Psoas muscle (tissue), 8 donors: Measurements from ENCODE around the gene PHIP. TPM values are rescaled to one million over a fixed set of nuclear protein-coding genes. Genes with fewer than 3 reads are reported as not detected.
A peak's percentile ranks its signal among the peaks of the same experiment; 100 is the strongest.

Experiments used
- ATAC-seq, 4 donors: fragments of 200-7000 bp; cut with Tn5 transposase; one replicate each; pipeline ENCODE4 v1.9.1; 2020; ENCODE audit warnings: moderate library complexity in 3 of 4, mild to moderate bottlenecking in 2 of 4
- DNase-seq, 2 donors: peaks; one replicate each; pipeline ENCODE4 v3.0.0-alpha.2; 2020
- H3K27ac ChIP-seq: fragments of 200-600 bp; one replicate; pipeline ENCODE4 v1.8.0; 2022
- H3K27me3 ChIP-seq, 3 donors: fragments of 200-600 bp in 1 of 3; one replicate each; pipeline versions ENCODE4 v1.6.1 to v1.8.0; 2013 to 2022; ENCODE audit warnings: low read length in 2 of 3, mild to moderate bottlenecking in 2 of 3, moderate library complexity in 1 of 3; ENCODE audit not compliant: insufficient read depth in 3 of 3
- H3K36me3 ChIP-seq, 2 donors: fragments of 200-600 bp in 1 of 2; one replicate each; pipeline versions ENCODE4 v1.6.1 to v1.8.0; 2013 to 2022; ENCODE audit warnings: low read depth in 1 of 2, mild to moderate bottlenecking in 1 of 2, moderate library complexity in 1 of 2; ENCODE audit not compliant: insufficient read depth in 1 of 2
- H3K4me1 ChIP-seq: fragments of 200-600 bp; one replicate; pipeline ENCODE4 v1.8.0; 2022
- H3K4me3 ChIP-seq: fragments of 200-600 bp; one replicate; pipeline ENCODE4 v1.8.0; 2022; ENCODE audit warnings: mild to moderate bottlenecking
- H3K9me3 ChIP-seq: fragments of 200-600 bp; one replicate; pipeline ENCODE4 v1.8.0; 2022
- CTCF ChIP-seq: fragments of 200-600 bp; IDR thresholded peaks from one replicate; pipeline ENCODE4 v1.8.0; 2022; ENCODE audit warnings: antibody characterized with exemption
- WGBS, 3 donors: extraction: QIAGEN DNeasy Blood & Tissue Kit; methylation state at CpG; one replicate each; pipeline versions ENCODE4 v1.1.6 to v1.1.7; 2013; 5-methylcytosine and 5-hydroxymethylcytosine counted together
- intact Hi-C, 2 donors: fragments of 100-400 bp; cut with DNase I; formaldehyde crosslinking; loops; one replicate each; pipeline versions ENCODE4 v1.11.0 to v1.14.2; 2022
- polyA plus RNA-seq, 3 donors: library from polyadenylated mRNA; stranded (reverse); fragments of 200-250 nt; gene quantifications; one replicate each; pipeline ENCODE4 v1.2.3, GENCODE V29; 2013
- total RNA-seq, 4 donors: library from RNA; stranded (reverse); fragmentation: NEBNext Ultra II Directional in 2 of 4; extraction: Animal tissue kit (Norgen Biotek cat#: 25700) in 2 of 4; gene quantifications; one replicate each; pipeline versions ENCODE4 v1.2.1 to v1.2.4, GENCODE V29; 2021 to 2023
- donor health status: healthy with polysubstance abuse.
- donor health status: DM: no; HTN: no; CAD: no; lungs with moderate emphysema.
- donor health status: Bipolar disorder and iron deficiency.
- donor health status: healthy.
- donor health status: DM: yes; HTN: yes; CAD: no.
- donor health status: DM: no; HTN: no; CAD: no.
- donor health status: DM: no; HTN: no; CAD: no.
- donor health status: DM: yes; HTN: yes; CAD: no.

PHIP gene
- total and polyA plus RNA-seq, 7 donors = 3.1 to 15.3 (median 12.1) TPM

DNA sequence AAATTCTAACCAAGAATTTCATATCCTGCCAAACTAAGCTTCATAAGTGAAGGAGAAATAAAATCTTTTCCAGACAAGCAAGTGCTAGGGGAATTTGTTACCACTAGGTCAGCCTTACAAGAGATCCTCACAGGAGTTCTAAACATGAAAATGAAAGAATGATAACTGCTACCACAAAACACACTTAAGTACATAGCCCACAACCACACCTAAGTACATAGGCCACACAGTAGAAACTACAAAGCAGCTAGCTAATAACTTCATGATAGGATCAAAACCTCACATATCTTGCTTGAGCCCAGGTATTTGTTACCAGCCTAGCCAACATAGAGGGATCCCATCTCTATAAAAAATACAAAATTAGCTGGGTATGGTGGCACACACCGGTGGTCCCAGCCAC lies 160.3 kb downstream of the PHIP start:
- ATAC-seq (no peak), DNase-seq (no peak)
- WGBS, 3 donors = 100% methylated on average over 1 of the region's 1 CpG
- Histone ChIP-seq H3K9me3 (peaks cover 13% of the 10 kb centered on the region), H3K36me3 (no peaks in the 10 kb centered on the region), H3K4me3 (no peak overlapping the region), H3K27ac (no peak overlapping the region), H3K27me3 (no peaks in the 10 kb centered on the region), H3K4me1 (no peaks in the 10 kb centered on the region)
- TF ChIP-seq CTCF = no peak
- intact Hi-C loops = no loop called here

- DNase-seq = no peak
- no peak for TF ChIP-seq CTCF
- Histone ChIP-seq H3K36me3 (no peaks in the 10 kb centered on the region), H3K27me3 (no peaks in the 10 kb centered on the region), H3K4me1 (no peaks in the 10 kb centered on the region), H3K4me3 (no peak overlapping the region), H3K27ac (no peak overlapping the region), H3K9me3 (peaks cover 12% of the 10 kb centered on the region)
- WGBS, 3 donors = 91 to 95% (median 92%) methylated on average over 3 of the region's 3 CpGs
- intact Hi-C loops = no loop called here
- ATAC-seq = no peak
These were observed 161.6 kb downstream of the PHIP start for GRCh38 chr6:78916411-78916810.

GRCh38 chr6:78911218-78911940 lies 166.7 kb downstream of the PHIP start:
- ATAC-seq (no peak), DNase-seq (no peak)
- intact Hi-C loops = no loop called here
- H3K4me3 ChIP-seq = peak overlapping the region; percentile 53
- H3K36me3 ChIP-seq = no peaks in the 10 kb centered on the region
- H3K27me3 ChIP-seq = peaks cover 0 to 12% (median 6%) of the 10 kb centered on the region in 3 donors
- TF ChIP-seq CTCF = no peak
- 62 to 64% (median 63%) methylated on average over 9 of the region's 9 CpGs for WGBS, 3 donors
- no peak overlapping the region for H3K27ac ChIP-seq
- H3K4me1 ChIP-seq = no peaks in the 10 kb centered on the region
- H3K9me3 ChIP-seq = no peaks in the 10 kb centered on the region

DNA sequence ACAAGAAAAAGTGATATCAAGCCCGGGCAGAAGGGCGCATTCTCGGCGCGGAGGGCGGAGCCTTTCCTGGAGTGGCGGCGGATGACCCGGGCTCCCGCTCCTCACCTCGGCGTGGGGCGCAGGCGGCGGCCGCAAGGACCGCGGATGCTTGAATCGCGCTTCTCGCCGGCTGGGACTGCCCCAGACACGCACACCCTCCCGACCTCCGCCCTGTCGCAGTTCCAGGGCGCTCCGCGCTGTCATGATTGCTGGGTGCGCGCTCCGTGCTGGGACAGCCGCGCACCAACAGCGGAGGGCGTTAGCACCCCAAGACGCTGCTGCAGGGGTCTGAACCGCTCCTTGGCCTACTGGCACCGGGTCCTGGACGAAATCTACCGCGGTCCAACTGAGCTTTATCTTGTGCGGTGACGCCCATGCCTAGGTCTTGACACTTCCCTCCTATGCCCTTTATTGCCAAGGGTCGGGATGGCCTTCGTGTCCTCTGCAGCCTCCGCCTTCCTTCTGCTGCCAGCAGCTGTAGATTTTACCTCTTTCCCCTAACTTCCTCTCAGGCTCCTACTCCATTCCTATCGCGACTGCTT lies 167.4 kb downstream of the PHIP start:
- Histone ChIP-seq H3K27me3 (peaks cover 0 to 12% (median 6%) of the 10 kb centered on the region in 3 donors), H3K4me1 (no peaks in the 10 kb centered on the region), H3K4me3 (peak overlapping the region; percentile 53), H3K9me3 (no peaks in the 10 kb centered on the region), H3K27ac (no peak overlapping the region), H3K36me3 (no peaks in the 10 kb centered on the region)
- intact Hi-C loops = no loop called here
- TF ChIP-seq CTCF = no peak
- ATAC-seq (peak in 3 of 4 donors; percentile 34 to 72 (median 54)), DNase-seq (peak; percentile 18 to 50)
- 3 to 4% (median 4%) methylated on average over 47 to 49 of the region's 49 CpGs for WGBS, 3 donors
